Ectodermal cell (in vitro differentiated cells): Measurements from ENCODE around the gene AUTS2.
"Not testable (repeated sequence)": the region's sequence is repeated elsewhere in the genome, so short reads cannot be mapped to it uniquely, and the experiment has no call there.

ENCODE experiments used
- H3K27ac ChIP-seq: 2 replicates; pipeline ENCODE4 v1.7.0; 2013; ENCODE audit warnings: mild to moderate bottlenecking, low read depth, low read length; ENCODE audit not compliant: insufficient read depth, poor library complexity, severe bottlenecking
- H3K27me3 ChIP-seq: 2 replicates; pipeline ENCODE4 v1.7.0; 2013; ENCODE audit warnings: mild to moderate bottlenecking, low read length; ENCODE audit not compliant: insufficient read depth, control insufficient read depth, poor library complexity, severe bottlenecking
- H3K36me3 ChIP-seq: one replicate; pipeline ENCODE4 v1.7.0; 2013; ENCODE audit warnings: low read length; ENCODE audit not compliant: control insufficient read depth, insufficient read depth
- H3K4me1 ChIP-seq: one replicate; pipeline ENCODE4 v1.7.0; 2013; ENCODE audit warnings: low read length; ENCODE audit not compliant: control insufficient read depth, insufficient read depth
- H3K4me3 ChIP-seq: 2 replicates; pipeline ENCODE4 v1.7.0; 2013; ENCODE audit warnings: low read depth, low read length, control low read depth; ENCODE audit not compliant: insufficient read depth
- H3K9me3 ChIP-seq: 2 replicates; pipeline ENCODE4 v1.7.0; 2013; ENCODE audit warnings: mild to moderate bottlenecking, low read length, moderate library complexity; ENCODE audit not compliant: control insufficient read depth
- WGBS, 2 experiments: methylation state at CpG; one replicate each; pipeline ENCODE4 v1.1.7; 2013; ENCODE audit warnings: missing lambda C conversion rate in 2 of 2; 5-methylcytosine and 5-hydroxymethylcytosine counted together

The AUTS2 gene

GRCh38 chr7:69775231-69775771, 177.0 kb downstream of the AUTS2 start:
- H3K27ac ChIP-seq = no peak overlapping the region
- H3K4me1 ChIP-seq = peaks cover 2% of the 10 kb centered on the region
- H3K36me3 ChIP-seq = no peaks in the 10 kb centered on the region
- 89 to 92% methylated on average over 6 of the region's 6 CpGs for WGBS, 2 experiments
- H3K27me3 ChIP-seq = no peaks in the 10 kb centered on the region
- H3K4me3 ChIP-seq = no peak overlapping the region
- H3K9me3 ChIP-seq = no peaks in the 10 kb centered on the region

GRCh38 chr7:69776611-69777010, 178.3 kb downstream of the AUTS2 start:
- H3K4me1 ChIP-seq = peaks cover 12% of the 10 kb centered on the region
- H3K9me3 ChIP-seq = no peaks in the 10 kb centered on the region
- H3K27me3 ChIP-seq = no peaks in the 10 kb centered on the region
- no peak overlapping the region for H3K27ac ChIP-seq
- WGBS, 2 experiments = 94 to 100% methylated on average over 1 of the region's 1 CpG
- H3K4me3 ChIP-seq = no peak overlapping the region
- no peaks in the 10 kb centered on the region for H3K36me3 ChIP-seq

- H3K27me3 ChIP-seq = no peaks in the 10 kb centered on the region
- H3K4me3 ChIP-seq = no peak overlapping the region
- H3K36me3 ChIP-seq = no peaks in the 10 kb centered on the region
- H3K27ac ChIP-seq = no peak overlapping the region
- H3K9me3 ChIP-seq = no peaks in the 10 kb centered on the region
- peaks cover 15% of the 10 kb centered on the region for H3K4me1 ChIP-seq
Measured at GRCh38 chr7:69778138-69778537, 179.9 kb downstream of the AUTS2 start.

GRCh38 chr7:69780379-69780778, 182.1 kb downstream of the AUTS2 start:
- Histone ChIP-seq H3K9me3 (no peaks in the 10 kb centered on the region), H3K36me3 (no peaks in the 10 kb centered on the region), H3K27me3 (no peaks in the 10 kb centered on the region), H3K4me1 (peaks cover 15% of the 10 kb centered on the region), H3K4me3 (no peak overlapping the region), H3K27ac (no peak overlapping the region)
- 77 to 84% methylated on average over 1 of the region's 1 CpG for WGBS, 2 experiments

- WGBS, 2 experiments = 75 to 83% methylated on average over 2 to 3 of the region's 3 CpGs
- no peaks in the 10 kb centered on the region for H3K9me3 ChIP-seq
- no peak overlapping the region for H3K4me3 ChIP-seq
- peaks cover 15% of the 10 kb centered on the region for H3K4me1 ChIP-seq
- no peak overlapping the region for H3K27ac ChIP-seq
- no peaks in the 10 kb centered on the region for H3K36me3 ChIP-seq
- H3K27me3 ChIP-seq = no peaks in the 10 kb centered on the region
Measured at GRCh38 chr7:69781412-69781846, 183.2 kb downstream of the AUTS2 start.

- peaks cover 22% of the 10 kb centered on the region for H3K4me1 ChIP-seq
- H3K27me3 ChIP-seq = no peaks in the 10 kb centered on the region
- WGBS, 2 experiments = 89 to 94% methylated on average over 7 of the region's 7 CpGs
- no peaks in the 10 kb centered on the region for H3K36me3 ChIP-seq
- H3K9me3 ChIP-seq = no peaks in the 10 kb centered on the region
- H3K27ac ChIP-seq = no peak overlapping the region
- H3K4me3 ChIP-seq = no peak overlapping the region
Measured at GRCh38 chr7:69782917-69783684, 184.8 kb downstream of the AUTS2 start.

GRCh38 chr7:69786130-69786529, 187.9 kb downstream of the AUTS2 start:
- not testable (repeated sequence) for H3K27ac ChIP-seq, H3K27me3 ChIP-seq, H3K9me3 ChIP-seq, H3K4me3 ChIP-seq, H3K36me3 ChIP-seq
- 97% methylated on average over 6 of the region's 6 CpGs for WGBS, 2 experiments
- H3K4me1 ChIP-seq = peaks cover 15% of the 10 kb centered on the region

- H3K27me3 ChIP-seq = no peaks in the 10 kb centered on the region
- H3K4me1 ChIP-seq = peaks cover 8% of the 10 kb centered on the region
- H3K9me3 ChIP-seq = no peaks in the 10 kb centered on the region
- no peaks in the 10 kb centered on the region for H3K36me3 ChIP-seq
- WGBS, 2 experiments = 90 to 96% methylated on average over 3 of the region's 3 CpGs
- no peak overlapping the region for H3K4me3 ChIP-seq
- no peak overlapping the region for H3K27ac ChIP-seq
Measured at GRCh38 chr7:69786730-69787395, 188.6 kb downstream of the AUTS2 start.

- Histone ChIP-seq H3K9me3 (no peaks in the 10 kb centered on the region), H3K27ac (no peak overlapping the region), H3K36me3 (no peaks in the 10 kb centered on the region), H3K4me3 (no peak overlapping the region), H3K27me3 (no peaks in the 10 kb centered on the region), H3K4me1 (peaks cover 7% of the 10 kb centered on the region)
- WGBS, 2 experiments = 84 to 91% methylated on average over 4 to 5 of the region's 5 CpGs
Measured at GRCh38 chr7:69787736-69788431, 189.6 kb downstream of the AUTS2 start.

- Histone ChIP-seq H3K27me3 (no peaks in the 10 kb centered on the region), H3K4me1 (peaks cover 12% of the 10 kb centered on the region)
- WGBS, 2 experiments = 93% methylated on average over 2 of the region's 2 CpGs
Measured at GRCh38 chr7:69789563-69789962, 191.3 kb downstream of the AUTS2 start.

More at GRCh38 chr7:69789563-69789962, 191.3 kb downstream of the AUTS2 start:
- Histone ChIP-seq H3K36me3 (no peaks in the 10 kb centered on the region), H3K4me3 (no peak overlapping the region), H3K9me3 (no peaks in the 10 kb centered on the region), H3K27ac (no peak overlapping the region)
